Activated naive CD8-positive, alpha-beta T cell treated with anti-CD3 and anti-CD28 coated beads, Interleukin-2, amount 10 ng/mL, durations not matched to agents 7 days and 5 days (primary cell): ENCODE results near the gene FAM8A1. TPM values are rescaled to one million over a fixed set of nuclear protein-coding genes. Genes with fewer than 3 reads are reported as not detected.

Source experiments
- ATAC-seq: fragments of 150-1000 bp; cut with Tn5 transposase; one replicate; pipeline ENCODE4 v1.10.0; 2021; ENCODE audit warnings: low read depth, moderate library complexity
- POLR2A ChIA-PET: fragments of 350-600 bp; sonication (Branson Sonifier 250); formaldehyde crosslinking; loops from one replicate; lab custom pipeline; 2021; ENCODE audit warnings: antibody characterized with exemption; lab: Charles Lee
- DNase-seq: peaks from one replicate; pipeline ENCODE4 v3.0.0; 2021
- H3K27ac Mint-ChIP-seq: one replicate; pipeline ENCODE4 v1.8.0; 2022; ENCODE audit warnings: mild to moderate bottlenecking, mixed read lengths
- H3K27me3 Mint-ChIP-seq: one replicate; pipeline ENCODE4 v1.8.0; 2022; ENCODE audit warnings: mild to moderate bottlenecking, moderate library complexity, mixed read lengths
- H3K36me3 Mint-ChIP-seq: one replicate; pipeline ENCODE4 v1.8.0; 2021; ENCODE audit warnings: mild to moderate bottlenecking, mixed read lengths
- H3K4me1 Mint-ChIP-seq: one replicate; pipeline ENCODE4 v1.8.0; 2021; ENCODE audit warnings: mixed read lengths
- H3K4me3 Mint-ChIP-seq: one replicate; pipeline ENCODE4 v1.8.0; 2022; ENCODE audit warnings: mild to moderate bottlenecking, moderate library complexity, mixed read lengths
- H3K9me3 Mint-ChIP-seq: one replicate; pipeline ENCODE4 v1.8.0; 2021; ENCODE audit warnings: mixed read lengths
- total RNA-seq, 2 experiments: library from RNA; stranded (reverse); gene quantifications; one replicate each; pipeline ENCODE4 v1.2.3, GENCODE V29; 2021

FAM8A1 gene
- total RNA-seq, 2 experiments from 2014 or later, result 14.2 to 14.9 TPM

DNA sequence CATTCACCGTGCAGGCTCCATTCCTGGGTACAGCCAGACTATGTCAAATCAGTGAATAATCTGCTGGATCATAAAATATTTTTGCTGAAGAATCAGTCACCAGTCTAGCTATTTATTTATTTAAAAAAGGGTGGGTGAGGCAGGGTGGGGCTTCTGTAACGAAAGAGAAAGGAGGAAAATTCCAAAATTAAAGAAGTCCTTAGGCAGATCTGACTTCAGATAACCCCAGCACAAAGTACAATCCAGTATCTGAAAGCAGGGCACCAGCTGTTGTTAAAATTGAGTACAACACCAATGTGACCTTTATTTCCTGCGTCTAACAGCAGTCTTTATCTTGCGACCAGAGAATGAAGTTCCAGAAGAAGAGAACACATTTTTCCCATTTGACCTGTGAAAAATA lies 15.7 kb downstream of the FAM8A1 start:
- H3K27me3 Mint-ChIP-seq, result no peaks in the 10 kb centered on the region
- H3K27ac Mint-ChIP-seq, result no peak overlapping the region
- H3K4me1 Mint-ChIP-seq, result peaks cover 10% of the 10 kb centered on the region
- DNase-seq, result no peak
- no peak overlapping the region for H3K4me3 Mint-ChIP-seq
- no peaks in the 10 kb centered on the region for H3K9me3 Mint-ChIP-seq
- H3K36me3 Mint-ChIP-seq, result peaks cover 33% of the 10 kb centered on the region
- ATAC-seq, result no peak
- POLR2A ChIA-PET, result no interaction called here

DNA sequence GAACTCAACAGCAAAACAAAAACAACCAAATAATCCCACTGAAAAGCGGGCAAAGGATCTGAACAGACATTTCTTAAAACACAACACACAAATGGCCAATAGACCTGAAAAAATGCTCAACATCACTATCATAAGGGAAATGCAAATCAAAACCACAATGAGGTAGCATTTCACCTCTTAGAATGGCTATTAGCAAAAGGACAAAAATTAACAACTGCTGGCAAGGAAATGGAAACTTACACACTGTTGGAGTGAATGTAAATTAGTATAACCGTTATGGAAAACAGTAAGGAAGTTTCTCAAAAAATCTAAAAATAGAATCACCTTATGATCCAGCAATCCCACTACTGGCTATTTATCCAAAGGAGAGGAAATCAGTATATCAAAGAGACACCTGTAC lies 20.9 kb downstream of the FAM8A1 start:
- no peak for DNase-seq
- peaks cover 23% of the 10 kb centered on the region for H3K4me1 Mint-ChIP-seq
- ATAC-seq, result no peak
- H3K4me3 Mint-ChIP-seq, result no peak overlapping the region
- H3K27ac Mint-ChIP-seq, result no peak overlapping the region
- H3K27me3 Mint-ChIP-seq, result no peaks in the 10 kb centered on the region
- H3K9me3 Mint-ChIP-seq, result no peaks in the 10 kb centered on the region
- peaks cover 48% of the 10 kb centered on the region for H3K36me3 Mint-ChIP-seq
- POLR2A ChIA-PET, result interaction anchor here (0.9 kb wide), 1 partner anchor 21 kb away, joined by 3 read pairs; the partner anchor contains the start of gene FAM8A1

DNA sequence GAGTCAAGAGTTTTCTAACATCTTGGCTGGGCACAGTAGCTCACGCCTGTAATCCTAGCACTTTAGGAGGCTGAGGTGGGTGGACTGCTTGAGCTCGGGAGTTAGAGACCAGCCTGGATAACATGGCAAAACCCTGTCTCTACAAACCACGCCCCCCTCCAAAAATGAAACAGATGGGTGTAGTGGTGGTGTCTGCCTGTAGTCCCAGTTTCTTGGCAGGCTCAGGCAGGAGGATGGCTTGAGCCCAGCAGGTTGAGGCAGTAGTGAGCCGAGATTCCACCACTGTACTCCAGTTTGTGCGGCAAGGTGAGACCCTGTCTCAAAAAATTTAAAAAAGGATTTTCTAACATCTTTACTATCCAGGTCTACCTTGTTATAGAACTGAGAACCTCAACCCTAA lies 22.0 kb downstream of the FAM8A1 start:
- no peaks in the 10 kb centered on the region for H3K27me3 Mint-ChIP-seq
- H3K4me1 Mint-ChIP-seq, result peaks cover 21% of the 10 kb centered on the region
- DNase-seq (no peak), ATAC-seq (no peak)
- H3K36me3 Mint-ChIP-seq, result peaks cover 42% of the 10 kb centered on the region
- no peaks in the 10 kb centered on the region for H3K9me3 Mint-ChIP-seq
- no peak overlapping the region for H3K27ac Mint-ChIP-seq
- POLR2A ChIA-PET, result no interaction called here
- H3K4me3 Mint-ChIP-seq, result no peak overlapping the region

DNA sequence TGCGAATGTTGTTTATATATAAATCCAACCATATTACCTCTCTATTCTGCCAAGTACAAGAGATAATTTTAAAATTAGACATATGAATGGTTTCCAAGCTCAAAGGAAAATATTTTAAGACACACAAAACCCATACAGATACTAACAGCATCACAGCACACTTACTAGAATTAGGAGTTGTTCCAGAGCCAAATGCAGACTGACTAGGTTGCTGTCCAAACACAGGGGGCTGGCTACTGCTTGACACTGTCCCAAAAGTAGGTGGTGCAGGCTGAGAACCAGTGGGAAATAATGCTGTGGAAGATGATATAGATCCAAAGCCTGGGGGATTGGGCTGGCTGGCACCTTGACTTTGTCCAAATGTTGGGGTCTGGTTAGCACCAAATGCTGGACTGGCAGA lies 24.3 kb downstream of the FAM8A1 start:
- H3K27me3 Mint-ChIP-seq, result no peaks in the 10 kb centered on the region
- ATAC-seq, result no peak
- no peaks in the 10 kb centered on the region for H3K9me3 Mint-ChIP-seq
- no peak for DNase-seq
- H3K36me3 Mint-ChIP-seq, result peaks cover 47% of the 10 kb centered on the region
- peaks cover 27% of the 10 kb centered on the region for H3K4me1 Mint-ChIP-seq
- POLR2A ChIA-PET, result interaction anchor here (0.6 kb wide), 1 partner anchor 8 kb away, joined by 5 read pairs; no protein-coding TSS in a partner anchor
- no peak overlapping the region for H3K27ac Mint-ChIP-seq
- no peak overlapping the region for H3K4me3 Mint-ChIP-seq

DNA sequence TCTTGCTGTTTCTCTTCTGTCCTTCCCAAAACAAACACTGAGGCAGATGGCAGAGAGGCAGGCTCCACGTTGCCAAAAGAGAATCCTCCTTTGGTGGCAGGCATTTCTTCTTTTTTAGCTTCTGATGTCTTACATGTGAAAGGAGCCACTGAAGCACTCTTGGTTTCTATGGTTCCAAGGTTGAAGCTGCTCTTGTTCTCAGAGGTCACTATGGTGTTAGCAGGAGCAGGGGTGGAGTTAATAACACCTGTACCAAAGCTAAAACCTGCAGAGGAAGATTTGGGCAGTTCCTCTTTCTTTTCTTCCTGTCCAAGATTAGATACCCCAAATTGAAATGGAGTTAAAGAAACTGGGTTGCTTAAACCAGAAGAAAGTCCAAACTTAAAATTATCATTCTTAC lies 28.8 kb downstream of the FAM8A1 start:
- H3K4me3 Mint-ChIP-seq, result no peak overlapping the region
- peaks cover 32% of the 10 kb centered on the region for H3K4me1 Mint-ChIP-seq
- H3K36me3 Mint-ChIP-seq, result peaks cover 43% of the 10 kb centered on the region
- no peaks in the 10 kb centered on the region for H3K27me3 Mint-ChIP-seq
- no peak overlapping the region for H3K27ac Mint-ChIP-seq
- ATAC-seq (no peak), DNase-seq (no peak)
- H3K9me3 Mint-ChIP-seq, result no peaks in the 10 kb centered on the region
- POLR2A ChIA-PET, result interaction anchor here (0.9 kb wide), 1 partner anchor 29 kb away, joined by 4 read pairs; the partner anchor contains the start of gene FAM8A1

DNA sequence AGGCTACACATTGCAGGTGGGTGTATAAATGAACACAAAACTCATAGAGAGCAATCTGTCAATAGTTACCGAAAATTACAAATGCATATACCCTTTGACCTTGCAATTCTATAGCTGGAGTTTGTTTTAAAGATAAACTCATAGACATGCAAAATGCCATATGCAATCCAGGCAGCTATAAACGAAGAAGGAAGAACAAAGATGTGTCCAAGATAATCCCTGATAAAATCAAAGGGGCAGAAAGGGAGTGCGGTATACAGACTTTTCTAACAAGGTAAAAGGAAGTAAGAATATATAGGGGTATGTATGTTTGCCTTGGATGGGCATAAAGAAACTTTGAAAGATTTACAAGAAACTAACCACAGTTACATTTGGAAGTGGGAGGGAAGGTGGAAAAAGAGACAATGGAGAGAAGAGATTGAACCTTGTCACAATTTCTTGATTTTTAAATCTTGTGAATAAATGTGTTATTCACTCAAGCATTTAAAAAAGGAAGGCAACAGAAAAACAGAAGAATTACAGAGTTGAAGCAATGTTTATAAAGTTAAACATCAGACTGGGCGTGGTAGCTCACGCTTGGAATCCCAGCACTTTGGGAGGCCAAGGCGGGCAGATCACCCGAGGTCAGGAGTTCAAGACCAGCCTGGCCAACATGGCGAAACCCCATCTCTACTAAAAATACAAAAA lies 29.9 kb downstream of the FAM8A1 start:
- POLR2A ChIA-PET, result no interaction called here
- no peak for DNase-seq
- Mint-ChIP-seq H3K36me3 (peaks cover 45% of the 10 kb centered on the region), H3K4me1 (peaks cover 37% of the 10 kb centered on the region), H3K27me3 (no peaks in the 10 kb centered on the region), H3K4me3 (no peak overlapping the region), H3K27ac (peak overlapping the region; percentile 48), H3K9me3 (no peaks in the 10 kb centered on the region)
- no peak for ATAC-seq

DNA sequence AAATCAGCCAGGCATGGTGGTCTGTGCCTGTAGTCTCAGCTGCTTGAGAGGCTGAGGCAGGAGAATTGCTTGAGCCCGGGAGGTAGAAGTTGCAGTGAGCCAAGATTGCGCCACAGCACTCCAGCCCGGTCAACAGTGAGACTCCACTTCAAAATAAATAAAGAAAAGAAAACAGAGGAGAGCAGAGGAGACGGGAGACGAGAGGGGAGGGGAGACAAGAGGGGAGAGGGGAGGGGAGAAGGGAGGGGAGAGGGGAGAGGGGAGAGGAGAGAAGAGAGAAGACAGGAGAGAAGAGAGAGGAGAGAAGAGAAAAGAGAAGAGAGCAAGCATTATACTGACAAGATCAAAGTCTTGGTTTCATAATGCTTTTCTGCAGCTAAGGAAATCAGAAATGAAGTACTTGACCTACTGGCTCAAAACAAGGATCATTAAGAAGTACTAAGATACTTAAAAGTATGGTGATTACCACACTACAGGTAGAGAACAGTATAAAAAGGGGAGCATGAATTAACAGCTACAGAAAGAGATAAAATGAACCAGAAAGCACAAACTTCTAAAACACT lies 30.5 kb downstream of the FAM8A1 start:
- peaks cover 37% of the 10 kb centered on the region for H3K4me1 Mint-ChIP-seq
- no peaks in the 10 kb centered on the region for H3K9me3 Mint-ChIP-seq
- H3K27me3 Mint-ChIP-seq, result no peaks in the 10 kb centered on the region
- ATAC-seq, result no peak
- H3K27ac Mint-ChIP-seq, result no peak overlapping the region
- POLR2A ChIA-PET, result no interaction called here
- no peak for DNase-seq
- peaks cover 47% of the 10 kb centered on the region for H3K36me3 Mint-ChIP-seq
- H3K4me3 Mint-ChIP-seq, result no peak overlapping the region

DNA sequence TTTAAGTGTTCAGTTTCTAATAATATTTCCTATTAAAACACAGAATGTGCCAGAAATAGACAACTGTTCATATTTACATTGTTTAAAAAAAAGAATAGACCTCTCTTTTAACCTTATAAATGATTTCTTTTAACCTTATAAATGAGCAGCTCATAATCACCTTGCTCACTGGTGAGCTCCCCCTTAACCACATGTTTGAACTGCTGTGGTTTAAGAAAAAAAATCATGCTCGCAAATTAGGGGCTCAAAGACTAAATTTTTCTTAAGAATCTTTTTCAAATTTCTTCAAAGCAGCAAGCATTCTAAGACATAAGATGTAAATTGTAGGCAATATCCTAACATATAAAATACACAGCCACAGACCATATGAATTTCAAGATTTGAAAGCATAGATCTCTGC lies 32.8 kb downstream of the FAM8A1 start:
- Mint-ChIP-seq H3K36me3 (peaks cover 52% of the 10 kb centered on the region), H3K4me1 (peaks cover 39% of the 10 kb centered on the region), H3K4me3 (peak overlapping the region; percentile 52), H3K27me3 (no peaks in the 10 kb centered on the region), H3K9me3 (no peaks in the 10 kb centered on the region), H3K27ac (peak overlapping the region; percentile 80)
- DNase-seq, result no peak
- ATAC-seq, result no peak
- POLR2A ChIA-PET, result interaction anchor here (0.7 to 1.8 kb wide), 3 partner anchors 8 to 69 kb away, joined by 4 to 7 read pairs (median 5); partner anchors contain the start of gene FAM8A1

DNA sequence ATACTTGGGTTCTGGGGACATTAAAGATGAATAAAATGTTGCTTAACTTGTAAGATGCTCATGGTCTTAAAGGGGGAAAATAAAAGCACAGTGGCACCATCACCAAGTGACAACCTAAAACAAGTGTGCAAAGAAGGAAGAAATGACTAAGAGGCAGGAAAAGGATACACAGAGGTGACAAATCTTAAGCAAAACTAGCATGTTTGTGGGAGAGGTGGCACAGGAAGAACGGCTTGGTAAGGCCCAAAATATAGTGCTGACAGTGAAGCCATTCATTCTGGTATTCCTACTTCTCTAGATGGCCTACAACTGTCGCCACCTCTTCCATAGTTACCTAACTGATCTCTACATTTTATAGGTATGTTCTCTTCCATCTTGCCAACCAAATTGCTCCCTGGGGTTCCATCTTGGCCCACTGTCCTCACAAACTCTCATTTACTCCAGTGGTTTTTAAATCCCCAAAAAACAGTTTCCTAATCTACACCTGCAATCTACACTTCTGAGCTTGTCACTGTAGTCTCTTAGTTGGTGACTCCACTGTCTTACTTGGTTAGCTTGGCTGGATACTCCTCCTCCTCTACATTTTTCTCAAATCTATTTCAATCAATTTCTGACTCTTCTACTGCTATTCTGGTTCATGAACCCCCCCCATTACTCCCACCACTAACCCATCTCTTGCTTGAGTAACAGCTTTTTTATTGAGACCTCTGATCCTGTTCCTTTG lies 33.5 kb downstream of the FAM8A1 start:
- ATAC-seq (peak; percentile 89), DNase-seq (no peak)
- H3K36me3 Mint-ChIP-seq, result peaks cover 52% of the 10 kb centered on the region
- no peaks in the 10 kb centered on the region for H3K9me3 Mint-ChIP-seq
- H3K27me3 Mint-ChIP-seq, result no peaks in the 10 kb centered on the region
- peak overlapping the region; percentile 80 for H3K27ac Mint-ChIP-seq
- POLR2A ChIA-PET, result interaction anchor here (1.8 kb wide), 1 partner anchor 33 kb away, joined by 7 read pairs; the partner anchor contains the start of gene FAM8A1
- peak overlapping the region; percentile 60 for H3K4me3 Mint-ChIP-seq
- peaks cover 36% of the 10 kb centered on the region for H3K4me1 Mint-ChIP-seq

DNA sequence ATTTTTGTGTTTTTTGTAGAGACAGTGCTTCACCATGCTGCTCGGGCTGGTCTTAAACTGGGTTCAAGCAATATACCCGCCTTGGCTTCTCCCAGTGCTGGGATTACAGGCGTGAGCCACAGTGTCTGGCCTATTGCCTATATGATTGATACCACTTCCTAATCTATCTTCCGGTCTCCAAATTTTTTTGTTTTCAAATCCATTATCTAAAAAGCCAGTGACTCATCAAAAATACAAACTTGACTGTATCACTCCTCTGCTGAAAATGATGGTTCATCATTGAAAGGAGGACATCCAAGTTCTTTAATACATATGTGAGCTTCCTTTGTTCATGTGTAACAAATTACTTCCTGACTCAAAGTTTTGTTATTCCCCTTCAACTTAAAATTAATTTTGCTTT lies 35.5 kb downstream of the FAM8A1 start:
- Mint-ChIP-seq H3K4me3 (no peak overlapping the region), H3K27ac (peak overlapping the region; percentile 37), H3K27me3 (no peaks in the 10 kb centered on the region), H3K36me3 (peaks cover 39% of the 10 kb centered on the region), H3K9me3 (no peaks in the 10 kb centered on the region), H3K4me1 (peaks cover 26% of the 10 kb centered on the region)
- POLR2A ChIA-PET, result interaction anchor here (1.1 kb wide), 1 partner anchor 46 kb away, joined by 3 read pairs; no protein-coding TSS in a partner anchor
- DNase-seq (no peak), ATAC-seq (no peak)

DNA sequence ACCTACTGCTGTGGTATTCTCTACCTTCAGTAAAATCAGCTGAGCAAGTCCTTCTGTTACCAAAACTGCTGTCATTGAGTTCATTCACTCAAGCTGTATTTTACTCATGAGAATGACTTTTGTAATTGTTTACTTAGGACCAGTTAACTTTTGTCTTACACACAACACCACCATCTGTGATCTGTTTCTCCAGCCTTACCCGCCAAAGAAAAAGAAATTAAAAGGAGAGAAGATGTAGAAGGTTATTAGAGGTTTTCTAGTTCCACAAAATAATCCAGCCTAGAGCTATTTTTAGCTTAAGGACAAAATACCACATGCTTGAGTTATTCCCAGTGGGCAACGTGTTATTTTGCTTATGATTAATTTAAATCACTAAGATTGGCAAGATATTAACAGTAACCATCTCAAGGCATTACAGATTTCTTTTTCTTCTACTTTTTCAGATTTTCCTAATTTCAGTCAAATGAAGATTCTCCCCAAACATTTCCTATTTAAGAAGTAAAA lies 38.2 kb downstream of the FAM8A1 start:
- DNase-seq (no peak), ATAC-seq (no peak)
- POLR2A ChIA-PET, result interaction anchor here (1.1 kb wide), 1 partner anchor 38 kb away, joined by 3 read pairs; the partner anchor contains the start of gene FAM8A1
- H3K9me3 Mint-ChIP-seq, result no peaks in the 10 kb centered on the region
- H3K36me3 Mint-ChIP-seq, result peaks cover 44% of the 10 kb centered on the region
- peak overlapping the region; percentile 28 for H3K27ac Mint-ChIP-seq
- H3K4me1 Mint-ChIP-seq, result peaks cover 19% of the 10 kb centered on the region
- no peak overlapping the region for H3K4me3 Mint-ChIP-seq
- no peaks in the 10 kb centered on the region for H3K27me3 Mint-ChIP-seq

DNA sequence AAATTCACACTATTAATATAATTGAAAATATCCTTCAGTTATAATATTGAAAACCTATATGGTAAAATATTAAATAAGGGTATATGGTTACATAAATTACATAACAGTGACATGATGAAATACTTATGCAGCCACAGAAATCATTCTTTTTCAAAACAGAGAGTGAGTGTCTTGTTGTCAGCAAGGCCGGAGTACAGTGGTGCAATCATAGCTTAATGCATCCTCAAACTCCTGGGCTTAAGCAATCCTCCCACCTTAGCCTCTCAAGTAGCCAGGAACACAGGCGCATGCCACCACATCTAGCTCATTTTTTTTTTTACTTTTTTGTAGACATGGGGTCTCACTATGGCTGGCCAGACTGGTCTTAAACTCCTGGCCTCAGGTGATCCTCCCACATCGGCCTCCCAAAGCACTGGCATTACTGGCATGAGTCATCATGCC lies 40.4 kb downstream of the FAM8A1 start:
- ATAC-seq, result no peak
- no peak for DNase-seq
- Mint-ChIP-seq H3K9me3 (no peaks in the 10 kb centered on the region), H3K4me1 (peaks cover 6% of the 10 kb centered on the region), H3K36me3 (peaks cover 43% of the 10 kb centered on the region), H3K27me3 (no peaks in the 10 kb centered on the region), H3K4me3 (no peak overlapping the region), H3K27ac (no peak overlapping the region)
- POLR2A ChIA-PET, result no interaction called here

DNA sequence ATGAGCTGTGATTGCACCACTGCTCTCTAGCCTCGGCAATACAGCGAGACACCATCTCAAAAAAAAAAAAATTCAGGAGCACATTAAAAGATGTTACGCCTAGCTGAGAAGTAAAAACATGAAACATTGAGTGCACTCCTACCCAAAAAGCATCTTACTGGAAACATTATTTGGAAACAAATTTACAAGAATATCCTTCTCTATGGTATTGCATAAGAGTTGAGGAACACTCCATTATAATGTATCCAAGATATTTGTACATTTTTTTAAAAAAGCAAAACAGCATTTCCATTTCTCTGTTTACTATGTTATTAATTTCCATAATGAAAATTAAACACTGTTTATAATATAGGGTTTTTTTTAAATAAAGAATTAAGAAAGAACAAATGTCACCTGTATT lies 48.6 kb downstream of the FAM8A1 start:
- peaks cover 9% of the 10 kb centered on the region for H3K4me1 Mint-ChIP-seq
- H3K9me3 Mint-ChIP-seq, result no peaks in the 10 kb centered on the region
- no peaks in the 10 kb centered on the region for H3K27me3 Mint-ChIP-seq
- ATAC-seq, result no peak
- DNase-seq, result no peak
- no peak overlapping the region for H3K4me3 Mint-ChIP-seq
- H3K36me3 Mint-ChIP-seq, result peaks cover 39% of the 10 kb centered on the region
- no peak overlapping the region for H3K27ac Mint-ChIP-seq
- POLR2A ChIA-PET, result no interaction called here
